CD4-positive, CD25-positive, alpha-beta regulatory T cell (primary cell): ENCODE data around the gene EPHA6. TPM values are rescaled to one million over a fixed set of nuclear protein-coding genes. Genes with fewer than 3 reads are reported as not detected.
A peak's percentile ranks its signal among the peaks of the same experiment; 100 is the strongest.

ENCODE experiments used
- ATAC-seq, 2 donors: fragments of 150-1000 bp; cut with Tn5 transposase; one replicate each; pipeline ENCODE4 v1.10.0; 2021; ENCODE audit warnings: low read depth in 2 of 2, moderate number of reproducible peaks in 2 of 2, moderate library complexity in 1 of 2
- DNase-seq, 3 donors: peaks; one replicate each; pipeline versions ENCODE4 v3.0.0 to v3.0.0-alpha.2; 2012 to 2022; ENCODE audit warnings: mixed read lengths in 1 of 3
- H3K27ac ChIP-seq: one replicate; pipeline ENCODE4 v1.7.0; 2013; ENCODE audit warnings: mild to moderate bottlenecking, low read length; ENCODE audit not compliant: insufficient read depth, poor library complexity, severe bottlenecking
- H3K27me3 ChIP-seq: one replicate; pipeline ENCODE4 v1.7.0; 2013; ENCODE audit warnings: low read length; ENCODE audit not compliant: control insufficient read depth, insufficient read depth
- H3K36me3 ChIP-seq: one replicate; pipeline ENCODE4 v1.7.0; 2013; ENCODE audit warnings: mild to moderate bottlenecking, low read length, moderate library complexity; ENCODE audit not compliant: control insufficient read depth, insufficient read depth
- H3K4me1 ChIP-seq: 2 replicates; pipeline ENCODE4 v1.7.0; 2013; ENCODE audit warnings: mild to moderate bottlenecking, low read length; ENCODE audit not compliant: insufficient read depth, control insufficient read depth, poor library complexity, severe bottlenecking
- H3K4me3 ChIP-seq: one replicate; pipeline ENCODE4 v1.7.0; 2013; ENCODE audit warnings: low read depth, mild to moderate bottlenecking, low read length, moderate library complexity
- H3K9me3 ChIP-seq, 2 experiments: 1 replicate in 1 of 2; 2 replicates in 1 of 2; pipeline ENCODE4 v1.7.0; 2013; ENCODE audit warnings: low read length in 2 of 2, mild to moderate bottlenecking in 1 of 2, moderate library complexity in 1 of 2; ENCODE audit not compliant: control insufficient read depth in 2 of 2
- H3K27ac Mint-ChIP-seq, 3 donors: one replicate each; pipeline ENCODE4 v1.8.0; 2020 to 2022; ENCODE audit warnings: mild to moderate bottlenecking in 3 of 3, mixed read lengths in 3 of 3, moderate library complexity in 2 of 3
- H3K27me3 Mint-ChIP-seq: one replicate; pipeline ENCODE4 v1.8.0; 2022; ENCODE audit warnings: mild to moderate bottlenecking, mixed read lengths
- H3K36me3 Mint-ChIP-seq: one replicate; pipeline ENCODE4 v1.8.0; 2020; ENCODE audit warnings: mixed read lengths
- H3K4me1 Mint-ChIP-seq, 4 donors: one replicate each; pipeline ENCODE4 v1.8.0; 2020 to 2022; ENCODE audit warnings: mixed read lengths in 4 of 4, mild to moderate bottlenecking in 1 of 4
- H3K4me3 Mint-ChIP-seq, 4 donors: one replicate each; pipeline ENCODE4 v1.8.0; 2020 to 2022; ENCODE audit warnings: mild to moderate bottlenecking in 4 of 4, mixed read lengths in 4 of 4, moderate library complexity in 3 of 4
- H3K9me3 Mint-ChIP-seq, 7 donors: one replicate each; pipeline ENCODE4 v1.8.0; 2020 to 2022; ENCODE audit warnings: mixed read lengths in 7 of 7, mild to moderate bottlenecking in 3 of 7, moderate library complexity in 2 of 7
- polyA plus RNA-seq, 4 donors: library from polyadenylated mRNA; unstranded; fragments of 300-500 nt; fragmentation: Illumina TruSeq; gene quantifications; one replicate each; pipeline ENCODE4 v1.2.3, GENCODE V29; 2021
- total RNA-seq: library from RNA; stranded (reverse); gene quantifications from one replicate; pipeline ENCODE4 v1.2.3, GENCODE V29; 2022

EPHA6 gene
- total and polyA plus RNA-seq, 5 donors from 2014 or later, result not detected

DNA sequence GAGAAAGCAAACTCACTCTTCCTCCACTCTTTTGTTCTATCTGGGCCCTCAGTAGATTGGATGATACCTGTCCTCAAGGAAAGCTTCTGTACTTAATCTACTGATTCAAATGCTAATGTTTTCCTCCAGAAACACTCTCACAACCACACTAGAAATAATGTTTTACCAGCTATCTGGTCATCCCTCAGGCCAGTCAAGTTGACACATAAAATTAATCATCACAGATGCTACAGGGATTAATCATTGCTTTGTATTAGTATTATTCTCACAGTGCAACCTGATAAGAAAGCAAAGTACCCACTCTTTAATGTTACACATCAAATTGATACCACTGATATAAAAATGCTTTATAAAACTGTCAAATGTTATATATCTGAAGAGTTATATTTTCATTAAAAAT lies 897.3 kb downstream of the EPHA6 start:
- H3K4me3 ChIP-seq, result no peak overlapping the region
- H3K27ac Mint-ChIP-seq, result no peak overlapping the region
- H3K27me3 ChIP-seq, result peaks cover 8% of the 10 kb centered on the region
- H3K36me3 ChIP-seq, result no peaks in the 10 kb centered on the region
- H3K4me3 Mint-ChIP-seq, result no peak overlapping the region
- peaks cover 0 to 4% (median 0%) of the 10 kb centered on the region in 4 donors for H3K4me1 Mint-ChIP-seq
- no peak overlapping the region for H3K27ac ChIP-seq
- peaks cover 5% of the 10 kb centered on the region for H3K27me3 Mint-ChIP-seq
- peaks cover 0 to 4% (median 2%) of the 10 kb centered on the region in 7 donors for H3K9me3 Mint-ChIP-seq
- DNase-seq, result no peak
- H3K4me1 ChIP-seq, result no peaks in the 10 kb centered on the region
- no peaks in the 10 kb centered on the region for H3K36me3 Mint-ChIP-seq
- ATAC-seq, result no peak
- H3K9me3 ChIP-seq, result no peaks in the 10 kb centered on the region

DNA sequence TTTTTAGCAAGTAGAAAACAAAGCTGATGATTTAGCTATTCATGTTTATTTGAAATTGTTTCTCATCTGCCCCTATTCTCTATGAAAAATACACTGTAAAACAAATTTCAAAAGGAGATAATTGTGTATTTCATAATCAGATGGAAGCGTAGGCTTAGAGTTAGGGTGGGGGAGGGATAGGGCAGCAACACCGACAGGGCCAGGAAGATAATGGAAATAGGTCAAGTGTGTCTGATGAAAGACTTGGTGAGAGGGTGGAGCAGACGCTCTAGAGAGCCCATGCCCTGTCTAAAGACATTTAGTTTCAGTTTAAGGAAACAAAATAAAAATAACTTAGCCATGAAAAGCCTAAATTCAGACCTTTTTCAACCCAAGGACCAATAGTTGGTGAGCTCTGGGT lies 898.5 kb downstream of the EPHA6 start:
- Mint-ChIP-seq H3K27me3 (peaks cover 5% of the 10 kb centered on the region), H3K27ac (no peak overlapping the region), H3K4me3 (no peak overlapping the region), H3K36me3 (no peaks in the 10 kb centered on the region), H3K9me3 (peaks cover 0 to 3% (median 1%) of the 10 kb centered on the region in 7 donors), H3K4me1 (peaks cover 0 to 4% (median 0%) of the 10 kb centered on the region in 4 donors)
- Histone ChIP-seq H3K36me3 (no peaks in the 10 kb centered on the region), H3K27ac (no peak overlapping the region), H3K9me3 (no peaks in the 10 kb centered on the region), H3K4me3 (no peak overlapping the region), H3K4me1 (no peaks in the 10 kb centered on the region), H3K27me3 (peaks cover 4% of the 10 kb centered on the region)
- DNase-seq (no peak), ATAC-seq (no peak)

DNA sequence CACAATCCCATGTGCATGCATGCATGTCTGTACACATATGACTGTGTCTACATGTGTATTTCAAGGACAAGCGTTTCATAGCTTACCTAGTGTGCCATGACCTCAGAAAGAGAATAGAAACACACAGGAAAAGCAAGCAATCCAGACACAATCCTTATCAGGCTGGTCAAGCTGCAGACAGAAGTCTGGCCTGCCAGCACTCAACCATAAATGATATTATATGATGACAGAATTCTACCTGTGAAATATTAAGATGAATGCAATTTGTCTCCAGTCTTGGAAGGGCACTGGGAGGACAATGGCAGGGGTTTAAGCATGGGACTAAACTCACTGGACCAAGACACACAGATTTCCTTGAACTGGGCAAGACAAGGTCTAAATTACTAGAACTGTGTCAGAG lies 899.2 kb downstream of the EPHA6 start:
- Histone ChIP-seq H3K27ac (no peak overlapping the region), H3K9me3 (no peaks in the 10 kb centered on the region), H3K27me3 (peaks cover 4% of the 10 kb centered on the region), H3K4me3 (no peak overlapping the region), H3K36me3 (no peaks in the 10 kb centered on the region), H3K4me1 (no peaks in the 10 kb centered on the region)
- H3K36me3 Mint-ChIP-seq, result no peaks in the 10 kb centered on the region
- ATAC-seq, result no peak
- H3K4me3 Mint-ChIP-seq, result no peak overlapping the region
- H3K27me3 Mint-ChIP-seq, result peaks cover 5% of the 10 kb centered on the region
- no peak for DNase-seq
- peaks cover 0 to 4% (median 0%) of the 10 kb centered on the region in 4 donors for H3K4me1 Mint-ChIP-seq
- H3K9me3 Mint-ChIP-seq, result peaks cover 0 to 3% (median 0%) of the 10 kb centered on the region in 7 donors
- H3K27ac Mint-ChIP-seq, result no peak overlapping the region

DNA sequence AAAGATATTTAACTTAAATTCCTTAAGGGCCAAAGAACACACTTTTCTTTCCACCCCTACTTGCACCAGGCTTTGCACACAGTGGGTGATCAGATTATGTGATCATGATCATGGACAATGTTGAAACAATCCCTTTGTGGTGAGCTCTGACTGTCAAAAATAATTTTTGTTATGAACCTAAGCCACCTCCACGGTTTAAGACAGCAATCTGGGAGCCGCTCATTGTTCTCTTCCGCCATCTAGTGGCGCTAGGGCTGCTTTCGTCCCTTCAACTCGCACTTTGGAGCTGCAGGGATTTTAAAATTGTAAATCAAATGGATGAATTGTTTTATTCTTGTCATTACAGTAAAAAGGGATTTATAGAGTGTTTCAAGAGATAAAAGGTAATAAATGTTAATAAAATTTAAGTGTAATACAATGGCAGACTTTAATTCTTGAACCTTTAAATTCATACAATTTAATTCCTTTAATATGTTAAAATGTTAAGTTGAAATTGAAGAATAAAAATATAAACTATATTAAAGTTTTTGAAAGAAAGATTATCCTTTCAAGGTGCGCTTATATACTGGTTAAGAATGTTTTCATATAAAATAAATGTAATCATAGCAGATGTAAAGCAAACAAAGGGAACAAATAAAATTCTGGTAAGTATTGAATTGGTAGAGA lies 904.9 kb downstream of the EPHA6 start:
- no peaks in the 10 kb centered on the region for H3K9me3 Mint-ChIP-seq
- no peak overlapping the region for H3K27ac Mint-ChIP-seq
- H3K4me3 Mint-ChIP-seq, result no peak overlapping the region

DNA sequence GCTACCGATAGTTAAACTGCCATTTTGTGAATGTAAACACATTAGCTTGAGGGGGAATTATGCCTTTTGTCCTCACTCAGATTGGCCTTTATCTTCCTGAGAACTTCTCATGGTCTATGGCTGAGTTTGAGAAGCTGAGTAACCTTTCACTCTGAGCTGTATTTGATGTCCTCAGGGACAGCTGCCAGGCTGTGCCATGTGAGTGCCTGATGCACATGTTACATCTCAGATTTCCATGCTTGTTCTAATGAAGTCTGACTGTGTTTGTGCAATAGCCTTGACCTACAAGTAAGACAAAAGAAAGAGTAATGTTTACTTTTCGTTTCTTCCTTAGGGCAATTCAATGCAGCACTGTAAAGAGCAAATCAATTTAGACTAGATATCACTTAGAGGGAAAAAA lies 906.0 kb downstream of the EPHA6 start:
- Mint-ChIP-seq H3K4me3 (no peak overlapping the region), H3K27me3 (peaks cover 10% of the 10 kb centered on the region), H3K4me1 (peaks cover 0 to 4% (median 0%) of the 10 kb centered on the region in 4 donors), H3K9me3 (no peaks in the 10 kb centered on the region), H3K27ac (no peak overlapping the region), H3K36me3 (no peaks in the 10 kb centered on the region)
- ATAC-seq, result no peak
- Histone ChIP-seq H3K4me3 (no peak overlapping the region), H3K36me3 (no peaks in the 10 kb centered on the region), H3K27me3 (no peaks in the 10 kb centered on the region), H3K9me3 (no peaks in the 10 kb centered on the region), H3K27ac (no peak overlapping the region), H3K4me1 (no peaks in the 10 kb centered on the region)
- DNase-seq, result no peak

More for the DNA sequence above, 904.9 kb downstream of the EPHA6 start:
- H3K36me3 ChIP-seq, result no peaks in the 10 kb centered on the region
- H3K27me3 Mint-ChIP-seq, result peaks cover 7% of the 10 kb centered on the region
- DNase-seq (peak; percentile 24 to 70 (median 55)), ATAC-seq (peak; percentile 85 to 86)
- no peak overlapping the region for H3K27ac ChIP-seq
- peak overlapping the region; percentile 55 for H3K4me3 ChIP-seq
- no peaks in the 10 kb centered on the region for H3K36me3 Mint-ChIP-seq
- no peaks in the 10 kb centered on the region for H3K4me1 ChIP-seq
- H3K4me1 Mint-ChIP-seq, result peaks cover 0 to 4% (median 0%) of the 10 kb centered on the region in 4 donors
- peaks cover 2% of the 10 kb centered on the region for H3K27me3 ChIP-seq
- no peaks in the 10 kb centered on the region for H3K9me3 ChIP-seq

DNA sequence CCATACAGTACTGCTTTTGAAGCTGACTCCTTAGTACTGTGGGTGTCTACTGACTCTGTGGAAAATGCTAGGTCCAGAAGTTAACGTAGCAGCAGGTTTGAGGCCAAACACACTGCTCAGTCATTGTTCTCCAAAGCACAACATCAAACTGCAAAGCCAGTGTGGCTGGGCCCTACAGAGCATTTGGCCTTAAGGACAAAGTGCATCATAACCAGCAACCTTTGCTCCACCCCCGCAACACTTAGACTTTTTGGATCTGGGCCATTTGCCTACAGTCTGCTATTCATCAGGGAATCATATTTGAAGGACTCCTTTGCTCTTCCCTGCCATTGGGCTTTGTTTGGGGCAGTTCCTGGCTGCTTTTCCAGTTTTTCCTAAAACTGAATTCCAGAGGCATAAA lies 907.1 kb downstream of the EPHA6 start:
- Mint-ChIP-seq H3K36me3 (no peaks in the 10 kb centered on the region), H3K4me3 (no peak overlapping the region), H3K4me1 (no peaks in the 10 kb centered on the region), H3K9me3 (no peaks in the 10 kb centered on the region), H3K27ac (no peak overlapping the region), H3K27me3 (peaks cover 12% of the 10 kb centered on the region)
- H3K27me3 ChIP-seq, result no peaks in the 10 kb centered on the region
- no peak overlapping the region for H3K4me3 ChIP-seq
- no peaks in the 10 kb centered on the region for H3K4me1 ChIP-seq
- ATAC-seq (no peak), DNase-seq (no peak)
- H3K27ac ChIP-seq, result no peak overlapping the region
- H3K9me3 ChIP-seq, result no peaks in the 10 kb centered on the region
- H3K36me3 ChIP-seq, result no peaks in the 10 kb centered on the region

DNA sequence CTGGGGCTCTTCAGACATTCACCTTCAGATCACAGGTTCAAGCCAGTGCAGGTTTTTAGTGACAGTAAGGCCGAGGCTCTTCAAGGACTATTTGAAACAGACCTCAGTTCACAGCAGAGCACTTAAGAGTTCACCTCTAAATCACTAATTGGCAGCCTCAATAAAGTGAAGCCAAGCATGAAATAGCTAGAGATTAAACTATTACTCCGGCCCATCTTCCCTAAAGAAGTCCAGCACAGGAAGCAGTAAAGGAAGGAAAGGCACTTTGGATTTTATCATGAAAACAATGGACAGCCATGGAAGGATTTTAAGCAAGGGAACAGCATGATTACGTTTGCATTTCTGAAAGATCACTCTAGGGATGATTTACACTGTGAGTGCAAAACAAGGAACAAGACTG lies 922.5 kb downstream of the EPHA6 start:
- H3K9me3 Mint-ChIP-seq, result peaks cover 0 to 3% (median 0%) of the 10 kb centered on the region in 7 donors
- H3K4me1 Mint-ChIP-seq, result no peaks in the 10 kb centered on the region
- no peaks in the 10 kb centered on the region for H3K36me3 ChIP-seq
- no peak overlapping the region for H3K4me3 ChIP-seq
- ATAC-seq (no peak), DNase-seq (no peak)
- peak overlapping the region in 1 of 3 donors; percentile 44 for H3K27ac Mint-ChIP-seq
- no peaks in the 10 kb centered on the region for H3K36me3 Mint-ChIP-seq
- H3K4me3 Mint-ChIP-seq, result no peak overlapping the region
- peaks cover 19% of the 10 kb centered on the region for H3K27me3 Mint-ChIP-seq
- no peaks in the 10 kb centered on the region for H3K4me1 ChIP-seq
- no peak overlapping the region for H3K27ac ChIP-seq
- H3K27me3 ChIP-seq, result peaks cover 7% of the 10 kb centered on the region
- H3K9me3 ChIP-seq, result no peaks in the 10 kb centered on the region

DNA sequence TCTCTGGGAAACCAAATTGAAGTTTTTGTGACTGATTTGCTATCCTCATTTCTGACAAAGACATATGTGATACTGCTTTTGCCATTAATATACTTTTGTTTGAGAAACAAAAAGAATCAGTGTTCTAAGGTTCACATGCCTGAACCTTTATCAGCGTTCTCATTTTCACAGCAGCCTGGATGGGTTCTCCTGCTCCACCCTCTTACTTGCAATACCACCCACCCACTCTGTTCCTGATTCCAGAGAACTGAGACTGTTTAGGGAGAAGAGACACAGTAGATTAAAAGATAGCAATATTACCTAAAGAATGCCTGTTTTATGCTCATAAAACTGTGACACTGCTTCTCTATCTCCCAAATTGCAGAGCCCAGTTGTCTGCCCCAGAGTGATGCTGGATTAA lies 924.4 kb downstream of the EPHA6 start:
- Histone ChIP-seq H3K4me3 (no peak overlapping the region), H3K36me3 (no peaks in the 10 kb centered on the region), H3K27ac (no peak overlapping the region), H3K9me3 (no peaks in the 10 kb centered on the region), H3K4me1 (no peaks in the 10 kb centered on the region), H3K27me3 (peaks cover 7% of the 10 kb centered on the region)
- H3K27ac Mint-ChIP-seq, result no peak overlapping the region
- H3K4me3 Mint-ChIP-seq, result no peak overlapping the region
- H3K4me1 Mint-ChIP-seq, result no peaks in the 10 kb centered on the region
- H3K27me3 Mint-ChIP-seq, result peaks cover 27% of the 10 kb centered on the region
- DNase-seq (no peak), ATAC-seq (no peak)
- H3K9me3 Mint-ChIP-seq, result peaks cover 0 to 3% (median 0%) of the 10 kb centered on the region in 7 donors
- no peaks in the 10 kb centered on the region for H3K36me3 Mint-ChIP-seq
